HEK293T (cell line): ENCODE measurements around the gene HTRA1.

Experiments
- BHLHE40 ChIP-seq: fragments of 450-650 bp; IDR thresholded peaks from 2 replicates; pipeline ENCODE4 v1.6.1; 2016; ENCODE audit warnings: mild to moderate bottlenecking, moderate library complexity, borderline replicate concordance
- ELF4 ChIP-seq: fragments of 450-650 bp; IDR thresholded peaks from 2 replicates; pipeline ENCODE4 v1.6.1; 2017; ENCODE audit warnings: antibody characterized with exemption
- FOXA1 ChIP-seq: fragments of 450-650 bp; IDR thresholded peaks from 2 replicates; pipeline ENCODE4 v1.6.1; 2016; ENCODE audit warnings: mild to moderate bottlenecking
- FOXK2 ChIP-seq: fragments of 450-650 bp; IDR thresholded peaks from 2 replicates; pipeline ENCODE4 v1.6.1; 2016; ENCODE audit warnings: mild to moderate bottlenecking
- L3MBTL2 ChIP-seq: fragments of 450-650 bp; conservative IDR thresholded peaks from 2 replicates; pipeline ENCODE4 v1.6.1; 2016; ENCODE audit warnings: mild to moderate bottlenecking
- NFRKB ChIP-seq: fragments of 450-650 bp; IDR thresholded peaks from 2 replicates; pipeline ENCODE4 v1.6.1; 2016; ENCODE audit warnings: mild to moderate bottlenecking, moderate library complexity
- SP1 ChIP-seq: fragments of 450-650 bp; IDR thresholded peaks from 2 replicates; pipeline ENCODE4 v1.6.1; 2017
- SUZ12 ChIP-seq: fragments of 450-650 bp; IDR thresholded peaks from 2 replicates; pipeline ENCODE4 v1.6.1; 2016; ENCODE audit warnings: mild to moderate bottlenecking
- TARDBP ChIP-seq: fragments of 450-650 bp; IDR thresholded peaks from 2 replicates; pipeline ENCODE4 v1.6.1; 2016
- ZNF384 ChIP-seq: fragments of 450-650 bp; IDR thresholded peaks from 2 replicates; pipeline ENCODE4 v1.6.1; 2016

GRCh38 chr10:122478971-122479370 is 17.6 kb downstream of the HTRA1 start:
- no peak for TF ChIP-seq FOXA1
- TF ChIP-seq BHLHE40, result no peak
- TF ChIP-seq ELF4, result no peak
- no peak for TF ChIP-seq ZNF384
- no peak for TF ChIP-seq NFRKB
- no peak for TF ChIP-seq SP1
- no peak for TF ChIP-seq TARDBP
- TF ChIP-seq L3MBTL2, result no peak
- TF ChIP-seq FOXK2, result no peak
- TF ChIP-seq SUZ12, result no peak
